B cell (primary cell): ENCODE measurements around the gene ALG9.

ENCODE experiments used
- CTCF ChIP-seq: fragments of 200-600 bp; IDR thresholded peaks from one replicate; pipeline ENCODE4 v1.8.0; 2022; ENCODE audit warnings: antibody characterized with exemption, mild to moderate bottlenecking
- EZH2 ChIP-seq: IDR thresholded peaks from 2 replicates; pipeline ENCODE4 v1.6.1; 2012; ENCODE audit warnings: borderline replicate concordance, low read depth, mild to moderate bottlenecking, moderate library complexity, low read length; ENCODE audit not compliant: insufficient read depth, poor library complexity, severe bottlenecking

DNA sequence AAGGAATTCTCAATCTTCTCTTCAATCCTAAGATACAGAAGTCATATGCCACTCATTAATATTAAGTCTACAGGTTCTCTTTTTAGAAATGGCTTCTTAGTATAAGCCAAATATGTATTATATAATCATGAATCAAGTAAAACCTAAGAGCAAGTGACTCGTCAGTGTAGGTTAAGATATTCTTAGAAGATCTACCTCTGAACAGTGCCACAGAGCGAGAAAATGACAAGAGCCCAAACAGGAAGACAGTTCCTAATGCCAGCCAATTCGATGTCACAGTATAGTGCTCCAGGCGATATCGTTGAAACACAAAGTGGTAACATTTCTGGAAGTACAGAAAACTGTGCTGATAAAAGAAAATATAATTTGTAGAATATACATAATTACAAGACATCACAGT, 33.3 kb downstream of the ALG9 start:
- TF ChIP-seq EZH2, result no peak
- no peak for TF ChIP-seq CTCF
